GM06990 (cell line): ENCODE data around the gene KCNK16.

ENCODE experiments used
- DNase-seq: peaks from one replicate; pipeline ENCODE4 v3.0.0-alpha.2; 2011; ENCODE audit not compliant: insufficient read length; ENCODE audit errors: extremely low read depth
- H3K27me3 ChIP-seq: replicated peaks from 2 replicates; pipeline ENCODE4 v1.6.0; 2011; ENCODE audit warnings: low read length; ENCODE audit not compliant: control insufficient read depth, insufficient read depth
- H3K36me3 ChIP-seq: 2 replicates; pipeline ENCODE4 v1.5.1; 2011; ENCODE audit warnings: low read length; ENCODE audit not compliant: control insufficient read depth, insufficient read depth
- H3K4me3 ChIP-seq: replicated peaks from 2 replicates; pipeline ENCODE4 v1.5.1; 2011; ENCODE audit warnings: low read depth, mild to moderate bottlenecking, control low read depth, low read length
- TF ChIP-seq, protein P1 (sequence below): IDR thresholded peaks from 2 replicates; pipeline ENCODE4 v1.5.1; 2011; ENCODE audit warnings: low read length, control low read depth, mild to moderate bottlenecking, inconsistent platforms; ENCODE audit not compliant: insufficient read depth, poor library complexity, severe bottlenecking

Gene KCNK16

DNA sequence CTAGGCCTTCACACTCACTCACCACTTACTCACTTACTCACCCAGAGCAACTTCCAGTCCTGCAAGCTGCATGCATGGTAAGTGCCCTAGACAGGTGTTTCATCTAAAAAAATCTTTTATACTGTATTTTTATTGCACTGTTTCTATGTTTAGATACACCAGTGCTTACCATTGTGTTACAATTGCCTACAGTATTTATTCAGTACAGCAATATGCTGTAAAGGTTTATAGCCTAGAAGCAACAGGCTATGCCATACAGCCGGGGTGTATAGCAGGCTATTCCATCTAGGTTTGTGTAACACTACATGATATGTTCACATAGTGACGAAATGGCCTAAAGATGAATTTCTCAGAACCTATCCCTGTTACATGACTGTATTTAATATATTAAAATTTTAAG, 56.1 kb downstream of the KCNK16 start:
- no peaks in the 10 kb centered on the region for H3K36me3 ChIP-seq
- no peak overlapping the region for H3K4me3 ChIP-seq
- TF ChIP-seq, protein P1, sequence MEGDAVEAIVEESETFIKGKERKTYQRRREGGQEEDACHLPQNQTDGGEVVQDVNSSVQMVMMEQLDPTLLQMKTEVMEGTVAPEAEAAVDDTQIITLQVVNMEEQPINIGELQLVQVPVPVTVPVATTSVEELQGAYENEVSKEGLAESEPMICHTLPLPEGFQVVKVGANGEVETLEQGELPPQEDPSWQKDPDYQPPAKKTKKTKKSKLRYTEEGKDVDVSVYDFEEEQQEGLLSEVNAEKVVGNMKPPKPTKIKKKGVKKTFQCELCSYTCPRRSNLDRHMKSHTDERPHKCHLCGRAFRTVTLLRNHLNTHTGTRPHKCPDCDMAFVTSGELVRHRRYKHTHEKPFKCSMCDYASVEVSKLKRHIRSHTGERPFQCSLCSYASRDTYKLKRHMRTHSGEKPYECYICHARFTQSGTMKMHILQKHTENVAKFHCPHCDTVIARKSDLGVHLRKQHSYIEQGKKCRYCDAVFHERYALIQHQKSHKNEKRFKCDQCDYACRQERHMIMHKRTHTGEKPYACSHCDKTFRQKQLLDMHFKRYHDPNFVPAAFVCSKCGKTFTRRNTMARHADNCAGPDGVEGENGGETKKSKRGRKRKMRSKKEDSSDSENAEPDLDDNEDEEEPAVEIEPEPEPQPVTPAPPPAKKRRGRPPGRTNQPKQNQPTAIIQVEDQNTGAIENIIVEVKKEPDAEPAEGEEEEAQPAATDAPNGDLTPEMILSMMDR: no peak
- DNase-seq: no peak
- H3K27me3 ChIP-seq: peaks cover 2% of the 10 kb centered on the region; the same call in 1 of the 2 replicates
